ENCODE results near the gene GRIK2.

Gene GRIK2

GRCh38 chr6:101454106-101454676 is 60.7 kb downstream of the GRIK2 start:
- DNase-seq (ENCODE audit: low read depth in 3 of 3), result no peak

- no peak for DNase-seq (ENCODE audit: low read depth in 3 of 3)
Observed at GRCh38 chr6:101458336-101458735, 64.8 kb downstream of the GRIK2 start.

GRCh38 chr6:101458826-101459225 is 65.3 kb downstream of the GRIK2 start:
- no peak for DNase-seq (ENCODE audit: low read depth in 3 of 3)

GRCh38 chr6:101462576-101462975 is 69.1 kb downstream of the GRIK2 start:
- DNase-seq (ENCODE audit: low read depth in 3 of 3), result no peak

- DNase-seq (ENCODE audit: low read depth in 3 of 3), result no peak
Observed at GRCh38 chr6:101465863-101466262, 72.4 kb downstream of the GRIK2 start.

- DNase-seq (ENCODE audit: low read depth in 3 of 3), result no peak
Observed at GRCh38 chr6:101477436-101477835, 83.9 kb downstream of the GRIK2 start.

GRCh38 chr6:101478891-101479290 is 85.4 kb downstream of the GRIK2 start:
- no peak for DNase-seq (ENCODE audit: low read depth in 3 of 3)

GRCh38 chr6:101482606-101483005 is 89.1 kb downstream of the GRIK2 start:
- no peak for DNase-seq (ENCODE audit: low read depth in 3 of 3)

- DNase-seq (ENCODE audit: low read depth in 3 of 3), result no peak
Observed at GRCh38 chr6:101484781-101485180, 91.3 kb downstream of the GRIK2 start.

- no peak for DNase-seq (ENCODE audit: low read depth in 3 of 3)
Observed at GRCh38 chr6:101486124-101486523, 92.6 kb downstream of the GRIK2 start.

- DNase-seq (ENCODE audit: low read depth in 3 of 3), result no peak
Observed at GRCh38 chr6:101486726-101487125, 93.2 kb downstream of the GRIK2 start.

GRCh38 chr6:101489456-101489855 is 95.9 kb downstream of the GRIK2 start:
- no peak for DNase-seq (ENCODE audit: low read depth in 3 of 3)

- DNase-seq (ENCODE audit: low read depth in 3 of 3), result no peak
Observed at GRCh38 chr6:101490857-101491256, 97.3 kb downstream of the GRIK2 start.

- no peak for DNase-seq (ENCODE audit: low read depth in 3 of 3)
Observed at GRCh38 chr6:101502818-101503217, 109.3 kb downstream of the GRIK2 start.

- DNase-seq (ENCODE audit: low read depth in 3 of 3), result no peak
Observed at GRCh38 chr6:101509536-101509935, 116.0 kb downstream of the GRIK2 start.

GRCh38 chr6:101513181-101513580 is 119.7 kb downstream of the GRIK2 start:
- DNase-seq (ENCODE audit: low read depth in 3 of 3), result no peak

- no peak for DNase-seq (ENCODE audit: low read depth in 3 of 3)
Observed at GRCh38 chr6:101516578-101516977, 123.1 kb downstream of the GRIK2 start.

- no peak for DNase-seq (ENCODE audit: low read depth in 3 of 3)
Observed at GRCh38 chr6:101517632-101518031, 124.1 kb downstream of the GRIK2 start.

- DNase-seq (ENCODE audit: low read depth in 3 of 3), result no peak
Observed at GRCh38 chr6:101522254-101522653, 128.7 kb downstream of the GRIK2 start.

- DNase-seq (ENCODE audit: low read depth in 3 of 3), result no peak
Observed at GRCh38 chr6:101527467-101527866, 134.0 kb downstream of the GRIK2 start.

- DNase-seq (ENCODE audit: low read depth in 3 of 3), result no peak
Observed at GRCh38 chr6:101528801-101529200, 135.3 kb downstream of the GRIK2 start.

- no peak for DNase-seq (ENCODE audit: low read depth in 3 of 3)
Observed at GRCh38 chr6:101531538-101531937, 138.0 kb downstream of the GRIK2 start.

GRCh38 chr6:101534386-101534785 is 140.9 kb downstream of the GRIK2 start:
- no peak for DNase-seq (ENCODE audit: low read depth in 3 of 3)

- DNase-seq (ENCODE audit: low read depth in 3 of 3), result no peak
Observed at GRCh38 chr6:101534821-101535220, 141.3 kb downstream of the GRIK2 start.

All from stimulated activated CD4-positive, alpha-beta T cell treated with anti-CD3 and anti-CD28 coated beads, TNF-alpha, amount 100 ng/mL, for 48 hours (primary cell).